NCI-H774 (cell line): ENCODE results near the gene PM20D2.
"Not testable (repeated sequence)": the region's sequence is repeated elsewhere in the genome, so short reads cannot be mapped to it uniquely, and the experiment has no call there.

Source experiments
- DNase-seq: peaks from one replicate; lab custom pipeline; 2025; lab: John Stamatoyannopoulos, UW

Gene PM20D2, protein sequence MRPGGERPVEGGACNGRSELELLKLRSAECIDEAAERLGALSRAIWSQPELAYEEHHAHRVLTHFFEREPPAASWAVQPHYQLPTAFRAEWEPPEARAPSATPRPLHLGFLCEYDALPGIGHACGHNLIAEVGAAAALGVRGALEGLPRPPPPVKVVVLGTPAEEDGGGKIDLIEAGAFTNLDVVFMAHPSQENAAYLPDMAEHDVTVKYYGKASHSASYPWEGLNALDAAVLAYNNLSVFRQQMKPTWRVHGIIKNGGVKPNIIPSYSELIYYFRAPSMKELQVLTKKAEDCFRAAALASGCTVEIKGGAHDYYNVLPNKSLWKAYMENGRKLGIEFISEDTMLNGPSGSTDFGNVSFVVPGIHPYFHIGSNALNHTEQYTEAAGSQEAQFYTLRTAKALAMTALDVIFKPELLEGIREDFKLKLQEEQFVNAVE

DNA sequence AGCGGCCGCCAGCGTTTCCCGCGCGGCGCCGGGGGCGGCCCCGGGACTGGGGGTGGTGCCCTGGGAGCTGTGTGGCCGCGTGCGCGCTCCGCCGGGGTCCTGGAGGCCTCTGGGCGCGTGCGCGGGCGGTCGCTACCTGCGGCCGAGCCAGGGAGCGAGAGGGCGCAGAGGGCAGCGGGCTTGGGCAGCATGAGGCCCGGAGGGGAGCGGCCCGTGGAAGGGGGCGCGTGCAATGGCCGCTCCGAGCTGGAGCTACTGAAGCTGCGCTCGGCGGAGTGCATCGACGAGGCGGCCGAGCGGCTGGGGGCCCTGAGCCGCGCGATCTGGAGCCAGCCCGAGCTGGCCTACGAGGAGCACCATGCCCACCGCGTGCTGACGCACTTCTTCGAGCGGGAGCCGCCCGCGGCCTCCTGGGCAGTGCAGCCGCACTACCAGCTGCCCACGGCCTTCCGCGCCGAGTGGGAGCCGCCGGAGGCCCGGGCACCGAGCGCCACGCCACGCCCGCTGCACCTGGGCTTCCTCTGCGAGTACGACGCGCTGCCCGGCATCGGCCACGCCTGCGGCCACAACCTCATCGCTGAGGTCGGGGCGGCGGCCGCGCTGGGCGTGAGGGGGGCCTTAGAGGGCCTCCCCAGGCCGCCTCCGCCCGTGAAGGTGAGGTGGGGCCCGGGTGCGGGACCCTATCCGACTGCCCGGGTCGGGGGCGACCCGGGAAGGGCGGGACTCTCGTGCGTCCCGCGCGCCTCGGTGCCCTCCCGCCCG is at the start of gene PM20D2:
Gene PM20D2 (plus strand): TSS at position 100 of the 762 bp plus-strand sequence. CDS start 90 bp downstream, at position 190.
- peak; percentile 91 for DNase-seq

DNA sequence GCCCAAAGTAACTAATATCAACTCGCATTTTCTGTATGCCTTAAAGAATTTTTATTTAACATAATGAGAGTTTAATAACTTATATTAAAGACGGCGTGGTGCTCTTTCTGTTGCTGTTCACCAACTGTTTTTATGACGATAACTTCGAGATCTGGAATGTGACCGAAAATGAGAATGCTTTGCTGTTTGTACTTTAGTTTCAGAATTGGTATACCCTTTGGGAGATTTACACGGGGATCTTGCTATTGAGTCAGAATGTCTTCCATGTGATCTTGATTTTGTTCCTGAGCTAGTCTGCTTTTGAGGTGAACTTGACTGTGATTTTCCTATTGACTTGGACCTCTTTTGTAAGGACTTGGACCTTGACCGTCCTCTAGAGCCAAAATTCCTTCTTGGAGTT is 47.4 kb upstream of the PM20D2 start:
- no peak for DNase-seq

DNA sequence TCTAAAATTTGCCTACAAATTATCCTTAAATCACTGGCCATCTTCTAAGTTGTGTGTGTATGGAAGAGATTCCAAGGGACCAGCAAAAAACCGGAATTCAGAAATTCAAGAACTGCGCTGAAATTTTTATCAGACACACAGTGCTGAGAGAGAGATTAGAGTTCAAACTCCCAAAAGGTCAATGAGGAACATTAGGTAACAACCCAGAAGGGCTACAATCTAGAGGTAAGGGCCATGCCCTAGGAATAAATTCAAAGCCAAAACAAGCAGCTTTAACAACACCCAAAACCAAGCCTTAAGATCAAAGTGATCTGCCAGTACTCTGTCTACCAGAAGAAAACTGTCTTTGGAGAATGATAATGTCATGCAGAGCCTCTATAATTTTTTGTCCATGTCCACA is 45.7 kb upstream of the PM20D2 start:
- DNase-seq: no peak

DNA sequence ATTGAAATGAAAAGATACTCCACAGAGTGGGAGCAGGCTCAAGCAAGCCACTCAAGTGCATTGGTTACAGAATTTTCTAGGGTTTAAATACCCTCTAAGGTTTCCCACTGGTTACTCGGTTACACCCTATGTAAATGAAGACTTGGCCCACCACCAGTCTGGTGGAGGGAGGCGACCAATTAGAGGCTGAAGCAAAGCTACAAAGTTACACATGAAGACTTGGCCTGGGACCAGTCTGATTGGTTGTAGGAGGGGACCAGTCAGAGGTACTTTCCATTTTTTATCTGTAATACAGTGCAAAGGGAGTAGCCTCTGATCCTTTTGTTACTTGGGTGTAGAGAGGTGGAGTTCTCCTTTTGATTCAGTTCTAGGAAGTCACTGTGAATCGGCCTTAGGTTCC is 35.6 kb upstream of the PM20D2 start:
- DNase-seq: no peak

DNA sequence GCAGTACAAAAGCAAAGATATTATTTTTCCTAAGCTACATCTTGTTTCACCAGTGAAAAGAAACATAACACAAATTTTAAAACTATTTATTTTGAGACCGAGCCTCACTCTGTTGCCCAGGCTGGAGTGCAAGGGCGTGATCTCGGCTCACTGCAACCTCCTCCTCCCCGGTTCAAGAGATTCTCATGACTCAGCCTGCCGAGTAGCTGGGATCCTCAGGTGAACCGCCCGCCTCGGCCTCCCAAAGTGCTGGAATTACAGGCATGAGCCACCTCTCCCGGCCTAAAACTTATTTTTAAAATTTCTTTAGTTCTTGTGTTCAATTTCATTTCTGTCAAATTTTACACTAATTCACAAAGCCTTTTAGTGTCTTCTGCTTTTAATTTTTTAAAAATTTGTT is 33.9 kb upstream of the PM20D2 start:
- no peak for DNase-seq

DNA sequence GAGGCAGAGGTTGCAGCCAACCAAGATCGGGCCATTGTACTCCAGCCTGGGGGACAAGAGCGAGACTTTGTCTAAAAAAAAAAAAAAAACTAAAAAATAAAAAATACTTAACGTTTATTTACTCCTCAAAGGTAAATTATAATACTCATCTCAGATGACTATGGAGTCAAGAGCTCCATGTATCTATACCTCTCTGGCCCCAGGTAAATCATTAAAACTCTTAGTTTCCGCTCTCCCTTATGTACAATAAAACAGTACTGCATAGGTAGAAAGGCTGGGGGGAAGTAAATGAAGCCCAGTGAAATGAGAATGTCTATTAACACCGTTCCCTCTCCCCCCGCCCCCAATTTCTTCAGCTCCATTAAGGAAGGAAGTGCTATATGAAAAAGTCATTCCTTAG is 29.2 kb upstream of the PM20D2 start:
- no peak for DNase-seq

DNA sequence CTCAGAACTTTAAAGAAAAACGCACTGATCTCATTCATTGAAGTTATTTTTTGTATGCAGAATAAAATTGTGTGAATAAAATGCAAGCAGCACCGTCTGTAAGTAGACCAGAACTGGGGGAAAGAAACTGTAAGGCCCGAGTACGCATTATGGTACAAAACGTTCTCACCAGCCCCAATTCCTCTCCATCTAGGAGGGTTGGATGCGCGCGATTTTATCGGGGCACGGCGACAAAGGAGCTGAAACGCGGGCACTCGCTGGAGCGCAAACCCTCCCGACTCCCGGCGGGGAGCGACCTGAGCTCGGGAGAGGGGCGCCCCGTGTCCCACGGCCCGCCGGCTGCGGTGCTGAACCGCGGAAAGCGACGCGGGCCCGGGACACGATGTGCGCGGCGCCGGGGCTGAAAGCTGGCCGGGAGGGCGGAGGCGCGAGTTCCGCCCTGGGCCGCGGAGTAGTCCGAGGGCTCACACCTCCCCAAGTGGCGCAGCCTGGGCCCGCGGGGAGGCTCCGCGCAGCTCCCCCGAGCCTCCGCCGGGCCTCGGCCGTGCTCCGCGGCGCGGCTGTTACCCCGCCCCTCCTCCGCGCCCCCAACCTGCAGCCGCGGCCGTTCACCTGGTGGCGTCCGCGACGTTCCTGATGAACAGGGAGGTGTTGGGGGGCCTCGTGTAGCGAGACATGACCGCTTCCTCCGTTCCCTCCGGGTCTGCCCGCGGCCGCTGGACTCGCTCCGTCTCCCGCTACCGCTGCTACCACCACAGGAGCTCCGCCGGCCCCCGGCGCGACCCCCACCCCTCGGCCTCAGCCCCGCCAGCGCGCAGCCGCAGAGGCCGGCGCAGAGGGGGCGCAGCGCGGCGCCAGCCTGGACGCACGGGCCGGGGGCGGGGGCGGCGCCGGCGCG is 28.4 kb upstream of the PM20D2 start, which contains the start of gene SRSF12:
Gene SRSF12 (minus strand): TSS at position 861 of the 898 bp plus-strand sequence. CDS start 184 bp downstream, at position 677.
- DNase-seq: peak; percentile 42

DNA sequence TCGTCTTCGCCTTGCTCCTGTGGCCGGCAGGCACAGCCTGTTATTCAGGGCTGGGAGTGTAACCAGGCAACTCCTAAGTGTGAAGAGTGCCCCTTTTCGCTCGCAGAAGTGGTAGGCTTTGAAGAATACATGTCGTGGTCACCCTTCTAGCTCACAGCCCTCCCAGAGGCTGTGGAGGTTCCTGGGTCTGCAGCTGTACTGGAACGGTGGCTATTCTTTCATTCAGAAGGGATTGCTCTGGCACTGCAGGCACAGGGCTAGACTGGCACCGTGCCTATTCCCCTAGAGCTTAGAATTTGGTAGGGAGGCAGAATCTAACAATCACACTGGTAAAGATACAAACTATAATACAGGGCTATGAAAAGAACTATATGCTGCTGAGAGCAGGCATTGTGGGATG is 26.9 kb upstream of the PM20D2 start:
- no peak for DNase-seq

DNA sequence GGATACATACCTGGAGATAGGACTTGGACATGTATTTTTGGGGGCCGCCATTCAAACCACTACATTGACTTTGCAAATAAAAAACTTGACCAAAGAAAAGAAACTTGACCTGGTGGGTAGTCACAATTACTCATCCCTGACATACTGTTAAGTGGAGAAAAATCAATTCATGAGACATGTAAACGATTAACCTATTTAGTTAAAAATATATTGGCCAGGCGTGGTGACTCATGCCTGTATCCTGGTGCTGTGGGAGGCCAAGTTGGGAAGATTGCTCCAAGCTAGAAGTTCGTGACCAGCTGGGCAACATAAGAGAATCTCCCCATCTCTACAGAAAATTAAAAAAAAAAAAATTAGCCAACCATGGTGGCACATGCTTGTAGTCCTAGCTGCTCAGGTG is 25.5 kb upstream of the PM20D2 start:
- DNase-seq: no peak

DNA sequence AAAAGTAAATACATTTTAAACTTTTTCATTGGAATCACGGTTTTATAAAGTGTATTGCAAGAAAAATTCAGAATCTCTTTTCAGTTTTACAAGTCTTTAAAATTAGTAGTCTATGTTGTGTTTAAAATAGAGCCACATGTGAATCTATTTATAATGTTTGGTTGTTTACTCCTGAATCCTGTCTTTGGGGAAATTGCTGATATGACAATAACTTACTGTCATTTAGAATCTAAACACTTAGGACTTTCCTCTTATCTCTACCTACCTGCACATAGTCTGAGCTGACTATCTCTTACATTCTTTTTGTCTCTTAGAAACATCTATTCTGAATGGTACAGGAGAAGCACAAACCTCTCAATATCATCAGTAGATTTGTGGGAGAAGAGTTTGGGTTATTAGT is 23.9 kb upstream of the PM20D2 start:
- no peak for DNase-seq

DNA sequence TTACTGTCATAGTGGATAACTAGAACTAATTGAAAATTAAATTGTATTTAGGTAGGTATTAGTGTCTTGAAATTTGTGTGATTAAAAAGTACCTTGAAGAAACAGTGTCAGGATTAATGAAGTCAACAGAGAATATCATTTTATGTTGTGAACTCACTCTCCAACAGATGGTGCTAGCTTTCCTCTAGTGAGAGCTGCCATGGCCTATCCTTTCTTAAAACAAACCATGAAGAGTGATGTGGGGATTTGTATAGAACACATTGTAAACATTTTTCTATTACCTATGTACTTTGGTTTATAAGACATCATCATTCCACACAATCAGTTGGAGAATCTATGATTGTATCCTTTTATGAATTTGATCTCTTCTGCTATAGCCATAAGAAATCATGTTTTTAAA is 23.2 kb upstream of the PM20D2 start:
- peak; percentile 28 for DNase-seq

DNA sequence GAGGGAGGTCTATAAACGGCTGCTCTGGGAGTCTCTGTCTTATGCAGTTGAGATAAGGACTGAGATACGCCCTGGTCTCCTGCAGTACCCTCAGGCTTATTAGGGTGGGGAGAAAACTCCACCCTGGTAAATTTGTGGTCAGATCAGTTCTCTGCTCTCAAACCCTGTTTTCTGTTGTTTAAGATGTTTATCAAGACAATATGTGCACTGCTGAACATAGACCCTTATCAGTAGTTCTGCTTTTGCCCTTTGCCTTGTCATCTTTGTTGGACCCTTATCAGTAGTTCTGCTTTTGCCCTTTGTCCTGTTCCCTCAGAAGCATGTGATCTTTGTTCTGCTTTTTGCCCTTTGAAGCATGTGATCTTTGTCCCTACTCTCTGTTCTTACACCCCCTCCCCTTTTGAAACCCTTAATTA is 17.6 kb upstream of the PM20D2 start:
- DNase-seq: not testable (repeated sequence)

DNA sequence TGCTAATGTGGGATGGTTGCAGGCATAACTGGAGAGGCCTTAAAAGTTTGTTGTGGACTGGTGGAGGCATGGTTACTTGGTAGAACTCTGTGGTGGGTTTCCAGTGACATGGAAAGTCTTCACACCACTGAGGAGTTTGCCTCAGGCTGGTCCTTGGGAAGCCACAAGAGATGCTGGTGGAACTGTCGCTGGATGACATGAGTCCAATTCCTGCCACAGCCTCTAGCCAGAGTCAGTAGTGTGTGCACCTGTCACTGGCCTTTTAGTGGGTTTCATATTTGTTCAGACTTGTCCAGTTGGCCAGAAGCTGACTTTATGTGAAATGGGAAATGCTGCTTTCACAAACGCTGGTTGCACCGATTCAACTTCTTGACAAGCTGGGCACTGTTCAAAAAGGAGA is 14.3 kb upstream of the PM20D2 start:
- no peak for DNase-seq

DNA sequence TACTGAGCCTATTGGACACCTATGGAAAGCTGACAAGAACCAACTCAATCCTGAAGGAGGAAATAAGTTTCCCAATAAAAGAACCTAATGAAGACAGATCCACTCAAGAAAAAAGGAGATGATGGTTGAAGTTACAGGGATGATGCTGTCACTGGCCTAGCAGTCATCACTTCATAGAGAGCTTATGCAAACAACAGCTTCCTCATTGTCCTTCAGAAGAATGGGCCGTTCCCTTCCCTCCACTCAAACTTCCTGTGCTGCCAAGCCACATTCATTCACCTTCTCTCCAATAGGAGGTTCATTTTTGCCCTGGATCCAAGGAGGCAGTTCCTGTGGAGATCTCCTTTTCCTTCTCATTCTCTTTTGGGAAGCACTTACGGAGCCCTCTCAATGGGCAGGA is 13.8 kb upstream of the PM20D2 start:
- no peak for DNase-seq

DNA sequence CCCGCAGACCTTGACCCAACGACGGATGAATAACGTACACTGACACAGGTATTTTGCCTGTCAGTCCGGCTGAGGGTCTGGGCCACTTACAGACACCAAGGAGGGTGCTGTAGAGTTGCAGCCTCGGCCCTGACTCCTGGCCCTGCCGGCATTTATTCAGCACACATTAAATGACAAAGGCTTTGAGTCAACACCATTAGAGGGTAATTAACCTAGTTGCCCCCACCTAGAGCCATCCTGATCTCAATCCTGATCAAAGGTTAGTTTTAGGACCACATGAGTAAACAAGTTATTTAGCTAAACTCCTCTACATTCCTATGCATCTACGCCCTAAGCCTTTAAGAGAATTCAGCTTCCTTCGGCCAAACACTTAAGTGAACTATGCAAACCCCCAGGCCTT is 11.9 kb upstream of the PM20D2 start:
- DNase-seq: no peak

DNA sequence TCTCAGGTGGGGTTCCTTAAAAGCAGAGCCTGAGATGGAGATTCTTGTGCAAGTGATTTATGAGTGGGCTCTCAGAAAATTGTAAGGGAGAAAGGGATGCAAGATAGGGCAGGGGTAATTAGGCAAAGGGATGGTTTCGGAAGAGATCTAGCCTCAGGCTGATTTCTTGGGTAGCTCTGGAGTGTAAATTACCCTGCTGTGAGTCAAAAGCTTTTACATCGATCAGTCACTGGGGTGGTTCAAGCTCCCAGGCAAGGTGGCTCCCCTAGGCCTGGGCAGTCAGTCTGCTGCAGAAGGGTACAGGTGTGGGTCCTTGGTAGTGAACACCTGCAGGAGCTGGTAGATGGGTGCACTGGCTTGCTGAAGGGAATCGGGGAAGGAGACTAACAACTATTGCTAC is 11.1 kb upstream of the PM20D2 start:
- DNase-seq: no peak

DNA sequence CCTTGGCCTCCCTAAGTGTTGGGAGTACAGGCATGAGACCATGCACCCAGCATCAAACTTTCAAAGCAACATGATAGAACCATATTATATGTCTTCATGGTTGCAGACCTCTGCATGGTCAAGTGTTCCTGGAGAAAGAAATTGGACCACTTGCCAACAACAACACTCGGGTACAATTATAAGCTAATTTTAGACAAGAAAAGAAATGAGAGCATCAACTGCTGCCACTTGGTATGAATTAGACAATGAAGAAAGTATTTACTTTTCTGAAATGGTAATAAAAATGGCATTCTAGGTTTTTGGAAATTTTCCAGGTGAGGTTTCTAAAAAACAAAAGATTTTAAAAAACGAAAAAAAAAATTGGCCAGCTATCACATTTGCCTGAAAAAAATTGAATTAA is 7.7 kb upstream of the PM20D2 start:
- peak; percentile 20 for DNase-seq

DNA sequence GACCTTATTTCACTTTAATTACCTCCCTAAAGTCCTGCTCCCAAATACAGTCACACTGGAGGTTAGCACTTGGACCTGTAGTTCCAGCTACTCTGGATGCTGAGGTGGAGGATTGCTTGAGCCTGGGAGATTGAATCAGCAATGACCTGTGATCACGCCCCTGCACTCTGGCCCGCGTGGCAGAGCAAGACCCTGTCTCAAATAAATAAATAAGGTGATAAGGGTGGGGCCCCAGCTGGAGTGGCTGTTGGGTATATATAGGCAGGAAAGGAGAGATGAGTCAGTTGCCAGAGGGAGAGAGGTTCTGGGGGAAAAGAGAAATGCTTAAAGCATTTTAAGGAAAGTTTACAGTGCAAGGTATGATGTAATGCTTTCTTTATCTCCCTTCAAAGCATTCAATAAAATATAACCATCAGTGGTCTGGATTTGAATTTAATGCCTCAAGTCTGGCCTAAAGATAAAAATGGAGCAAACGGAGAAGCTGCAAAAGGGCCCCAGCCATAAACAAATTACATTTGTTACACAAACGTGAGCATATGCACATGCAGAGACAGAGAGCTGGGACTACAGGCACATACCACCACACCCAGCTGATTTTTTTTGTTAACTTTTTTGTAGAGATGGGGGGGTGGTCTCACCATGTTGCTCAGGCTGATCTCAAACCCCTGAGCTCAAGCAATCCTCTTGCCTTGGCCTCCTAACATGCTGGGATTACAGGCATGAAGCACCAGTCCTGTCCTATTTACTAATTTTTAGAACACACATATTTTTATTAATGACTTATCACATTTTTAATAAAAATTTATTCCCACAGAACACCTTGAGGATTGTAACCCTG is 6.1 kb upstream of the PM20D2 start:
- DNase-seq: no peak

DNA sequence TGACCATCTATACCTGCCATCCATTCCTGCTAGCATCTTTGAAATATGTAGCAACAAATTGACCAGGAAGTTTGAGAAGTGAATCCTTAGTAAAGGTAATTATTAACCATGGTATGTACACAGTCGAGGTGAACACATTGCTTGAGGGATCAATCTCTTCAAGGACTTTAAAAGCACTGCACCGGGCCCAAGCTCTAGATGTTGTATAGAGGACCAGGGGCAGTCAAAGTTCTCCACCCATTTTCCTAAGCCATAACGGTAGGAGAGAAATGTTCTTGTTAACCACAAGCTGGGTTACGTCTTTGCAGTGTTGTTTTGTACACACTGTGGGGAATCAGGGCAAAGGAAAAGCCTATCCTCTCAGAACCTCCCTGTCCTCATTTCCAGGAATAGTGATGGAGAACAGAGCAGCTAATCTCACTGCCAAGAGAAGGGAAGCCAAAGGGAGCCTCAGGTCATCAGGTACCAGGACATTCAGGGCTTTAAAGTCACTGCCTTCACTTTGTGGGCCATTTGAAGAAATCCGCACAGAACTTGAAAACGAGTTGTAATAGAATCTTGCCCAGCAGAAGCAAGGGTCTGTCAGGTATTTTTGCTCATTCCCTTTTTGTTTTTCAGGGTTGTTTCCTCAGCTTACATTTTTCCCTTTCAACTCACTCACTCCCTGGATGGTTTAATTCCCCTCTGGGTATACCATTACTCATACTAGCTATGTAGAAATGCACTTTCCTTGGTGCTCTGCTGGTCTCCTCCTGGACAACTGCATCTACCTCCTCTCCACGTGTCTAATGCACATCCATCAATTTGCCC is 5.3 kb upstream of the PM20D2 start:
- no peak for DNase-seq

DNA sequence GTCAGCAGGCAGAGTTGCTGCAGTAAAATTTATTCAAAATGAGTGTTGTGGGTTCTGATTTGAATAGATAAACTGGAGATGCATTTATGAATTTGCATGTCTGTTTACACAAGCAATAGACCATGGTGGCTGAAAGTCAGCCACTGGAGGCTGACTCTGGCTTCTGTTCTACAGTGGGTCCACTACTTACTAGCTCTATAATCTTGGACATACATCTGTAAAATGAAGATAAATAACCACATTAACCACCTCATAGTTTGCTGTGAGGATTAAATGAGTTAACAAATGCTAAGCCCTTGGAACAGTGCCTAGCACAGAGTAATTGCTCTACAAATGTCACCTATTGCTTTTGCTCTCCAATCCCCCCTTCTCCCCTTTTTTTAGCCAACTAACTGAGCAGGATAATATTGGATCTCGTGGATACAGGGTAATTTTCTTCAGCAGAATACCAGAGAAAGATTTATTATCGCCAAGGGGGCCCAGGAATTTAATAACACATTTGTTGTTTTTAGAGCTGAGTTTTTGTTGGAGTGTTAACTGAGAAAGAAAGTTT is 1.4 kb upstream of the PM20D2 start:
- DNase-seq: peak; percentile 31
